IPS DF 4.7 (cell line): ENCODE measurements around the gene BICC1.

ENCODE experiments used
- DNase-seq: peaks from one replicate; pipeline ENCODE4 v3.0.0-alpha.2; 2013; ENCODE audit warnings: low spot score; ENCODE audit errors: extremely low read depth

Gene BICC1

GRCh38 chr10:58776568-58777318 is 264.1 kb downstream of the BICC1 start:
- DNase-seq: no peak

GRCh38 chr10:58778966-58779365 is 266.3 kb downstream of the BICC1 start:
- DNase-seq: no peak

GRCh38 chr10:58779594-58779993 is 266.9 kb downstream of the BICC1 start:
- DNase-seq: no peak

- no peak for DNase-seq
Observed at GRCh38 chr10:58780476-58780875, 267.8 kb downstream of the BICC1 start.

GRCh38 chr10:58781873-58782488 is 269.3 kb downstream of the BICC1 start:
- no peak for DNase-seq

GRCh38 chr10:58782876-58783851 is 270.5 kb downstream of the BICC1 start:
- no peak for DNase-seq

GRCh38 chr10:58784361-58784760 is 271.7 kb downstream of the BICC1 start:
- DNase-seq: no peak

- DNase-seq: no peak
Observed at GRCh38 chr10:58785354-58785753, 272.7 kb downstream of the BICC1 start.

- DNase-seq: no peak
Observed at GRCh38 chr10:58791137-58791536, 278.5 kb downstream of the BICC1 start.

- no peak for DNase-seq
Observed at GRCh38 chr10:58795560-58795959, 282.9 kb downstream of the BICC1 start.

- no peak for DNase-seq
Observed at GRCh38 chr10:58796242-58796641, 283.6 kb downstream of the BICC1 start.

GRCh38 chr10:58796824-58797223 is 284.2 kb downstream of the BICC1 start:
- no peak for DNase-seq

- no peak for DNase-seq
Observed at GRCh38 chr10:58797356-58797755, 284.7 kb downstream of the BICC1 start.

GRCh38 chr10:58802047-58802446 is 289.4 kb downstream of the BICC1 start:
- no peak for DNase-seq

- no peak for DNase-seq
Observed at GRCh38 chr10:58806323-58806722, 293.7 kb downstream of the BICC1 start.

- DNase-seq: no peak
Observed at GRCh38 chr10:58806970-58807628, 294.4 kb downstream of the BICC1 start.

GRCh38 chr10:58807629-58808022 is 295.0 kb downstream of the BICC1 start:
- no peak for DNase-seq

- DNase-seq: no peak
Observed at GRCh38 chr10:58810751-58811150, 298.1 kb downstream of the BICC1 start.

- DNase-seq: no peak
Observed at GRCh38 chr10:58813573-58813972, 300.9 kb downstream of the BICC1 start.

GRCh38 chr10:58817201-58817846 is 304.7 kb downstream of the BICC1 start:
- DNase-seq: no peak

- no peak for DNase-seq
Observed at GRCh38 chr10:58818900-58819299, 306.2 kb downstream of the BICC1 start.
